K562 (cell line): ENCODE results near the gene TP53BP1. TPM values are rescaled to one million over a fixed set of nuclear protein-coding genes. Genes with fewer than 3 reads are reported as not detected.

Source experiments
- ATAC-seq: fragments of 200-7000 bp; cut with Tn5 transposase; 3 replicates; pipeline ENCODE4 v1.9.1; 2020; ENCODE audit warnings: moderate library complexity
- BruUV-seq: library from RNA; stranded (reverse); fragments of 400-500 nt; replicated peaks from 2 replicates; lab custom pipeline; 2021; lab: Mats Ljungman, UMichigan
- CTCF ChIA-PET: fragments of 300-600 bp; formaldehyde crosslinking; extraction: SDS; loops from one replicate; lab custom pipeline; 2021; ENCODE audit warnings: low intra/inter-chr PET ratio; lab: Yijun Ruan, JAX
- POLR2A ChIA-PET: fragments of 300-600, 350-650 bp; sonication (Branson Sonifier 250); formaldehyde crosslinking; extraction: SDS; loops from one replicate; lab custom pipeline; 2021; ENCODE audit warnings: antibody characterized with exemption, inconsistent platforms; lab: Yijun Ruan, JAX
- DNase-seq, 4 experiments: peaks; one replicate each; pipeline versions ENCODE4 v3.0.0 to v3.0.0-alpha.2; 2011 to 2018; ENCODE audit warnings: low spot score in 3 of 4, mixed read lengths in 3 of 4; ENCODE audit errors: extremely low read depth in 1 of 4
- FAIRE-seq: peaks from 2 replicates; lab custom pipeline; 2011; peaks lifted over from hg19 to GRCh38; lab: Jason Lieb, UNC
- H2AFZ ChIP-seq: 2 replicates; pipeline ENCODE4 v1.6.0; 2011; ENCODE audit warnings: low read depth, low read length, control low read depth, inconsistent platforms
- H3K27ac ChIP-seq: fragments of 200-600 bp; 3 replicates; pipeline ENCODE4 v1.8.0; 2011; ENCODE audit warnings: low read depth, mild to moderate bottlenecking, control low read depth, inconsistent platforms, low read length, moderate library complexity, mixed read lengths; ENCODE audit errors: extremely low read depth
- H3K27me3 ChIP-seq, 2 experiments: fragments of 300-600 bp in 1 of 2; 2 replicates in 1 of 2; 3 replicates in 1 of 2; pipeline versions ENCODE4 v1.6.0 to v1.8.0; 2011; ENCODE audit warnings: inconsistent platforms in 2 of 2, low read length in 2 of 2, mild to moderate bottlenecking in 1 of 2, mixed read lengths in 1 of 2, moderate library complexity in 1 of 2; ENCODE audit not compliant: control insufficient read depth in 2 of 2, insufficient read depth in 2 of 2
- H3K36me3 ChIP-seq: fragments of 300-600 bp; 3 replicates; pipeline ENCODE4 v1.8.0; 2011; ENCODE audit warnings: mild to moderate bottlenecking, low read length, inconsistent platforms; ENCODE audit not compliant: control insufficient read depth, insufficient read depth
- H3K4me1 ChIP-seq, 2 experiments: fragments of 200-600 bp in 1 of 2; replicated peaks in 1 of 2; 2 replicates in 1 of 2; 3 replicates in 1 of 2; pipeline versions ENCODE4 v1.5.1 to v1.8.0; 2011; ENCODE audit warnings: inconsistent platforms in 2 of 2, low read length in 2 of 2, mild to moderate bottlenecking in 1 of 2, mixed read lengths in 1 of 2, moderate library complexity in 1 of 2; ENCODE audit not compliant: control insufficient read depth in 2 of 2, insufficient read depth in 2 of 2
- H3K4me2 ChIP-seq: 2 replicates; pipeline ENCODE4 v1.6.1; 2011; ENCODE audit warnings: low read length, control low read depth, inconsistent platforms, mixed read lengths; ENCODE audit not compliant: insufficient read depth
- H3K4me3 ChIP-seq: fragments of 200-600 bp; sonication (generic), shearing (Covaris generic); 2 replicates; pipeline ENCODE4 v1.5.1; 2016; ENCODE audit warnings: control low read depth, inconsistent platforms
- H3K79me2 ChIP-seq: fragments of 200-600 bp; 3 replicates; pipeline ENCODE4 v1.8.0; 2011; ENCODE audit warnings: low read length, inconsistent platforms; ENCODE audit not compliant: control insufficient read depth, insufficient read depth
- H3K9ac ChIP-seq, 2 experiments: 2 replicates each; pipeline versions ENCODE4 v1.6.0 to v1.6.1; 2011; ENCODE audit warnings: low read depth in 2 of 2, low read length in 2 of 2, control low read depth in 1 of 2, inconsistent platforms in 1 of 2, mild to moderate bottlenecking in 1 of 2, mixed read lengths in 1 of 2; ENCODE audit not compliant: insufficient read depth in 1 of 2
- H3K9me1 ChIP-seq: one replicate; pipeline ENCODE4 v1.6.0; 2011; ENCODE audit warnings: inconsistent platforms, mild to moderate bottlenecking, low read length, moderate library complexity; ENCODE audit not compliant: control insufficient read depth, insufficient read depth
- H3K9me3 ChIP-seq: replicated peaks from 2 replicates; pipeline ENCODE4 v1.5.1; 2011; ENCODE audit warnings: low read depth, low read length, inconsistent platforms; ENCODE audit not compliant: control insufficient read depth, insufficient read depth
- H4K20me1 ChIP-seq: replicated peaks from 2 replicates; pipeline ENCODE4 v1.6.1; 2011; ENCODE audit warnings: low read length, inconsistent platforms, mixed read lengths; ENCODE audit not compliant: control insufficient read depth, insufficient read depth
- ARID2 ChIP-seq: fragments of 450-650 bp; IDR thresholded peaks from 2 replicates; pipeline ENCODE4 v1.6.1; 2017; ENCODE audit warnings: antibody characterized with exemption, mild to moderate bottlenecking
- EP400 ChIP-seq: fragments of 450-650 bp; IDR thresholded peaks from 2 replicates; pipeline ENCODE4 v1.6.1; 2017; ENCODE audit warnings: antibody characterized with exemption, mild to moderate bottlenecking, moderate library complexity
- ETV5 ChIP-seq: sonication (generic); formaldehyde crosslinking; IDR thresholded peaks from 2 replicates; pipeline ENCODE4 v1.4.0; 2020; ENCODE audit warnings: low read depth, mild to moderate bottlenecking, missing genetic modification reagents
- ILK ChIP-seq: fragments of 450-650 bp; IDR thresholded peaks from 2 replicates; pipeline ENCODE4 v1.6.1; 2016; ENCODE audit warnings: missing genetic modification characterization, low read depth, mild to moderate bottlenecking, missing compliant biosample characterization, moderate library complexity, borderline replicate concordance
- KLF6 ChIP-seq: fragments of 250-450 bp; sonication (Bioruptor Pico); IDR thresholded peaks from 2 replicates; pipeline ENCODE4 v1.4.0; 2020; ENCODE audit warnings: mild to moderate bottlenecking, moderate library complexity, borderline replicate concordance
- PCBP2 ChIP-seq: fragments of 200-400 bp; formaldehyde crosslinking; IDR thresholded peaks from 2 replicates; pipeline ENCODE4 v1.6.1; 2018; ENCODE audit warnings: low read length, low read depth, mild to moderate bottlenecking, moderate library complexity; ENCODE audit not compliant: poor library complexity, severe bottlenecking
- PRPF4 ChIP-seq: fragments of 200-400 bp; formaldehyde crosslinking; IDR thresholded peaks from one replicate; pipeline ENCODE4 v1.6.1; 2017; ENCODE audit warnings: low read length, low read depth, mild to moderate bottlenecking; ENCODE audit not compliant: insufficient read depth, poor library complexity, severe bottlenecking
- WGBS: fragments of 100-300 bp; shearing (Covaris generic); methylation state at CpG from one replicate; pipeline ENCODE4 v1.1.6; 2016; ENCODE audit warnings: low coverage, mixed read lengths; ENCODE audit not compliant: insufficient coverage; ENCODE audit errors: missing lambda C conversion rate; 5-methylcytosine and 5-hydroxymethylcytosine counted together
- in situ Hi-C: fragments of 300-500 bp; cut with MboI; formaldehyde crosslinking; loops from 4 replicates; pipeline ENCODE4 v1.15.0; 2018; ENCODE audit warnings: inconsistent platforms, mixed read lengths
- intact Hi-C: fragments of 100-400 bp; cut with micrococcal nuclease; formaldehyde crosslinking; loops from 2 replicates; pipeline ENCODE4 v1.14.2; 2022
- polyA plus RNA-seq, 8 experiments: library from polyadenylated mRNA; depleted of rRNA in 4 of 8; stranded (reverse) in 5 of 8; unstranded in 3 of 8; fragments of >200 nt; fragmentation: Nextera tagmentation in 2 of 8; fragmentation: Illumina TruSeq in 1 of 8; extraction: Ambion mirVana in 2 of 8; extraction: Trizol in 1 of 8; gene quantifications; 2 replicates each; pipeline versions ENCODE4 v1.2.1 to v1.2.3, GENCODE V29; 2011 to 2014; ENCODE audit warnings: inconsistent platforms in 1 of 8, missing spikeins in 1 of 8
- total RNA-seq, 7 experiments: library from RNA; depleted of rRNA in 6 of 7; stranded (reverse); fragments of >200 nt in 6 of 7; fragmentation: Illumina TruSeq in 2 of 7; extraction: Trizol in 2 of 7; gene quantifications; 2 replicates each; pipeline versions ENCODE4 v1.2.1 to v1.2.3, GENCODE V29; 2011 to 2021; ENCODE audit warnings: low replicate concordance in 1 of 7
- TF ChIP-seq, protein P1 (sequence below): sonication (generic); formaldehyde crosslinking; IDR thresholded peaks from 2 replicates; pipeline ENCODE4 v1.8.0; 2022; ENCODE audit warnings: missing genetic modification reagents, mild to moderate bottlenecking, borderline replicate concordance

The TP53BP1 gene
- total and polyA plus RNA-seq, 9 of the 15 experiments (the other 6 are each of a cell fraction or from before 2014, with no cell fraction given): 5.7 to 63.3 (median 30.9) TPM

DNA sequence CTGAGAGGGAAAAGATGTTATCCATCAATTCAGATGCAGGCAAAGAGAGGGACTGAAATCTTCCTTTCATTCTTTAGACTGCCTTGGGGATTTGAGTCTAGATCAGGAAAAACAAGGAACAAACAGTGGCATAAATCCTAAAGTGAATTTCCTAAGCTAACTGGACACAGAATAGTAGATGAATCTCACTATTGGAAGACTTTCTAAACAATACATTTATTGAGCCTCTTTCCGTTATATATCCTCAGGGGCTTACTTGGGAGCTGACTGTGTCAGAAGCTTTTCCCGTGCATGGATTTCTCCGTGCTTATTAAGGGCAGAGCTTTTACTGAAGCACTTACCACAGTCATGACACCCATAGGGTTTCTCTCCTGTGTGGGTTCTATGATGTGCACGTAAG is 132.1 kb downstream of the TP53BP1 start:
- FAIRE-seq: no peak
- intact Hi-C loops (no loop called here), in situ Hi-C loops (no loop called here)
- ChIA-PET POLR2A (interaction anchor here (0.6 to 1.2 kb wide), 3 partner anchors 10 to 86 kb away, joined by 3 read pairs; partner anchors contain the start of gene ZSCAN29), CTCF (no interaction called here)
- H4K20me1 ChIP-seq: no peaks in the 10 kb centered on the region
- no peak for ATAC-seq
- H3K27me3 ChIP-seq: no peaks in the 10 kb centered on the region
- 96% methylated on average over 4 of the region's 4 CpGs for WGBS
- no peak overlapping the region for H3K4me3 ChIP-seq
- peaks cover 22% of the 10 kb centered on the region for H3K9me3 ChIP-seq
- no peak for TF ChIP-seq ILK
- TF ChIP-seq, protein P1, sequence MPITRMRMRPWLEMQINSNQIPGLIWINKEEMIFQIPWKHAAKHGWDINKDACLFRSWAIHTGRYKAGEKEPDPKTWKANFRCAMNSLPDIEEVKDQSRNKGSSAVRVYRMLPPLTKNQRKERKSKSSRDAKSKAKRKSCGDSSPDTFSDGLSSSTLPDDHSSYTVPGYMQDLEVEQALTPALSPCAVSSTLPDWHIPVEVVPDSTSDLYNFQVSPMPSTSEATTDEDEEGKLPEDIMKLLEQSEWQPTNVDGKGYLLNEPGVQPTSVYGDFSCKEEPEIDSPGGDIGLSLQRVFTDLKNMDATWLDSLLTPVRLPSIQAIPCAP (CRISPR knock-in tag): no peak
- no peak for TF ChIP-seq ETV5 (CRISPR knock-in tag)
- no peak for TF ChIP-seq ARID2
- TF ChIP-seq PRPF4: no peak
- no peak for TF ChIP-seq PCBP2
- no peak for TF ChIP-seq EP400
- TF ChIP-seq KLF6 (CRISPR knock-in tag): no peak
- peaks cover 75% of the 10 kb centered on the region for H3K36me3 ChIP-seq
- no peak overlapping the region for H3K27ac ChIP-seq
- H3K9ac ChIP-seq: no peak overlapping the region
- BruUV-seq: no TSS peak
- H3K79me2 ChIP-seq: peaks cover 8% of the 10 kb centered on the region; the same call in 1 of the 3 replicates
- no peaks in the 10 kb centered on the region for H3K9me1 ChIP-seq
- H2AFZ ChIP-seq: no peak overlapping the region
- no peak overlapping the region for H3K4me2 ChIP-seq
- no peak for DNase-seq
- peaks cover 0 to 2% of the 10 kb centered on the region in 2 experiments; a peak in 1 of 5 replicates for H3K4me1 ChIP-seq

Other genes starting within 250 kb of the TP53BP1 start
Only the 7 nearest of the 11 such genes appear.
- 28.6 and 30.0 TPM in 2 replicates for gene ZSCAN29, start 122.1 kb downstream of the TP53BP1 start, total RNA-seq (2014; rRNA removed)
- 20.8 and 21.6 TPM in 2 replicates for gene ZSCAN29, start 122.1 kb downstream of the TP53BP1 start, total RNA-seq (2014; rRNA removed; fragmentation: Illumina TruSeq; extraction: Trizol)
- gene ZSCAN29, start 122.1 kb downstream of the TP53BP1 start, total RNA-seq (2015; rRNA removed; fragmentation: Illumina TruSeq; extraction: Trizol): 26.0 and 28.1 TPM in 2 replicates
- gene ZSCAN29, start 122.1 kb downstream of the TP53BP1 start, total RNA-seq (2021): 24.4 and 28.0 TPM in 2 replicates
- 10.9 and 13.2 TPM in 2 replicates for gene ZSCAN29, start 122.1 kb downstream of the TP53BP1 start, polyA plus RNA-seq (2011; rRNA removed)
- 16.8 and 19.0 TPM in 2 replicates for gene ZSCAN29, start 122.1 kb downstream of the TP53BP1 start, polyA plus RNA-seq (2014; fragmentation: Illumina TruSeq; extraction: Trizol)
- 1 to 10 TPM; 2.5 to 2.7 TPM for gene ZSCAN29, start 122.1 kb downstream of the TP53BP1 start, polyA plus RNA-seq (2014; fragmentation: Nextera tagmentation; extraction: Ambion mirVana)
- 19.3 and 19.7 TPM in 2 replicates for gene ZSCAN29, start 122.1 kb downstream of the TP53BP1 start, polyA plus RNA-seq (2014; rRNA removed)
- gene TUBGCP4, start 122.1 kb downstream of the TP53BP1 start, total RNA-seq (2014; rRNA removed): 29.6 and 33.3 TPM in 2 replicates
- 27.9 and 29.4 TPM in 2 replicates for gene TUBGCP4, start 122.1 kb downstream of the TP53BP1 start, total RNA-seq (2014; rRNA removed; fragmentation: Illumina TruSeq; extraction: Trizol)
- gene TUBGCP4, start 122.1 kb downstream of the TP53BP1 start, total RNA-seq (2015; rRNA removed; fragmentation: Illumina TruSeq; extraction: Trizol): 26.5 and 29.5 TPM in 2 replicates
- 50.2 and 52.1 TPM in 2 replicates for gene TUBGCP4, start 122.1 kb downstream of the TP53BP1 start, total RNA-seq (2021)
- gene TUBGCP4, start 122.1 kb downstream of the TP53BP1 start, polyA plus RNA-seq (2011; rRNA removed): 30.6 and 40.2 TPM in 2 replicates
- gene TUBGCP4, start 122.1 kb downstream of the TP53BP1 start, polyA plus RNA-seq (2014; fragmentation: Illumina TruSeq; extraction: Trizol): 34.7 and 40.1 TPM in 2 replicates
- 10 to 100 TPM; 10.7 to 13.1 TPM for gene TUBGCP4, start 122.1 kb downstream of the TP53BP1 start, polyA plus RNA-seq (2014; fragmentation: Nextera tagmentation; extraction: Ambion mirVana)
- gene TUBGCP4, start 122.1 kb downstream of the TP53BP1 start, polyA plus RNA-seq (2014; rRNA removed): 31.1 and 31.3 TPM in 2 replicates
- gene MAP1A, start 24.5 kb upstream of the TP53BP1 start, total RNA-seq (2014; rRNA removed): 9.4 and 11.8 TPM in 2 replicates
- 6.9 and 7.3 TPM in 2 replicates for gene MAP1A, start 24.5 kb upstream of the TP53BP1 start, total RNA-seq (2014; rRNA removed; fragmentation: Illumina TruSeq; extraction: Trizol)
- 7.6 and 9.0 TPM in 2 replicates for gene MAP1A, start 24.5 kb upstream of the TP53BP1 start, total RNA-seq (2015; rRNA removed; fragmentation: Illumina TruSeq; extraction: Trizol)
- gene MAP1A, start 24.5 kb upstream of the TP53BP1 start, total RNA-seq (2021): 18.6 and 20.3 TPM in 2 replicates
- gene MAP1A, start 24.5 kb upstream of the TP53BP1 start, polyA plus RNA-seq (2011; rRNA removed): 4.3 and 7.0 TPM in 2 replicates
- gene MAP1A, start 24.5 kb upstream of the TP53BP1 start, polyA plus RNA-seq (2014; fragmentation: Illumina TruSeq; extraction: Trizol): 12.5 and 13.4 TPM in 2 replicates
- gene MAP1A, start 24.5 kb upstream of the TP53BP1 start, polyA plus RNA-seq (2014; fragmentation: Nextera tagmentation; extraction: Ambion mirVana): 1 to 10 TPM; 2.0 to 5.6 TPM
- 4.4 and 4.7 TPM in 2 replicates for gene MAP1A, start 24.5 kb upstream of the TP53BP1 start, polyA plus RNA-seq (2014; rRNA removed)
- 15.6 and 20.2 TPM in 2 replicates for gene PPIP5K1, start 97.1 kb upstream of the TP53BP1 start, total RNA-seq (2014; rRNA removed)
- gene PPIP5K1, start 97.1 kb upstream of the TP53BP1 start, total RNA-seq (2014; rRNA removed; fragmentation: Illumina TruSeq; extraction: Trizol): 31.2 and 34.0 TPM in 2 replicates
- 32.1 and 35.1 TPM in 2 replicates for gene PPIP5K1, start 97.1 kb upstream of the TP53BP1 start, total RNA-seq (2015; rRNA removed; fragmentation: Illumina TruSeq; extraction: Trizol)
- gene PPIP5K1, start 97.1 kb upstream of the TP53BP1 start, total RNA-seq (2021): 48.4 and 52.2 TPM in 2 replicates
- gene PPIP5K1, start 97.1 kb upstream of the TP53BP1 start, polyA plus RNA-seq (2011; rRNA removed): 54.5 and 74.6 TPM in 2 replicates
- gene PPIP5K1, start 97.1 kb upstream of the TP53BP1 start, polyA plus RNA-seq (2014; fragmentation: Illumina TruSeq; extraction: Trizol): 35.6 and 37.0 TPM in 2 replicates
- gene PPIP5K1, start 97.1 kb upstream of the TP53BP1 start, polyA plus RNA-seq (2014; fragmentation: Nextera tagmentation; extraction: Ambion mirVana): 10 to 100 TPM in 1 of 2 experiments, 1 to 10 TPM in 1; 2.5 to 10.8 TPM
- gene PPIP5K1, start 97.1 kb upstream of the TP53BP1 start, polyA plus RNA-seq (2014; rRNA removed): 40.6 and 56.4 TPM in 2 replicates
- 4.3 and 4.8 TPM in 2 replicates for gene CKMT1B, start 100.9 kb upstream of the TP53BP1 start, total RNA-seq (2014; rRNA removed)
- 3.3 and 4.3 TPM in 2 replicates for gene CKMT1B, start 100.9 kb upstream of the TP53BP1 start, total RNA-seq (2014; rRNA removed; fragmentation: Illumina TruSeq; extraction: Trizol)
- gene CKMT1B, start 100.9 kb upstream of the TP53BP1 start, total RNA-seq (2015; rRNA removed; fragmentation: Illumina TruSeq; extraction: Trizol): 3.2 and 4.8 TPM in 2 replicates
- 5.5 and 8.7 TPM in 2 replicates for gene CKMT1B, start 100.9 kb upstream of the TP53BP1 start, total RNA-seq (2021)
- gene CKMT1B, start 100.9 kb upstream of the TP53BP1 start, polyA plus RNA-seq (2011; rRNA removed): 2.5 and 4.1 TPM in 2 replicates
- gene CKMT1B, start 100.9 kb upstream of the TP53BP1 start, polyA plus RNA-seq (2014; fragmentation: Illumina TruSeq; extraction: Trizol): 10.6 and 17.0 TPM in 2 replicates
- 1 to 10 TPM; 5.0 to 10.0 TPM for gene CKMT1B, start 100.9 kb upstream of the TP53BP1 start, polyA plus RNA-seq (2014; fragmentation: Nextera tagmentation; extraction: Ambion mirVana)
- 6.0 and 7.3 TPM in 2 replicates for gene CKMT1B, start 100.9 kb upstream of the TP53BP1 start, polyA plus RNA-seq (2014; rRNA removed)
- gene STRC, start 125.6 kb upstream of the TP53BP1 start, total RNA-seq (2014; rRNA removed): not detected in 2 replicates
- not detected in 2 replicates for gene STRC, start 125.6 kb upstream of the TP53BP1 start, total RNA-seq (2014; rRNA removed; fragmentation: Illumina TruSeq; extraction: Trizol)
- not detected in 2 replicates for gene STRC, start 125.6 kb upstream of the TP53BP1 start, total RNA-seq (2015; rRNA removed; fragmentation: Illumina TruSeq; extraction: Trizol)
- not detected in 2 replicates for gene STRC, start 125.6 kb upstream of the TP53BP1 start, total RNA-seq (2021)
- 0.01 and 0.04 TPM in 2 replicates for gene STRC, start 125.6 kb upstream of the TP53BP1 start, polyA plus RNA-seq (2011; rRNA removed)
- 0.08 TPM in 1 of 2 replicates, not detected in the other for gene STRC, start 125.6 kb upstream of the TP53BP1 start, polyA plus RNA-seq (2014; fragmentation: Illumina TruSeq; extraction: Trizol)
- gene STRC, start 125.6 kb upstream of the TP53BP1 start, polyA plus RNA-seq (2014; fragmentation: Nextera tagmentation; extraction: Ambion mirVana): not detected
- gene STRC, start 125.6 kb upstream of the TP53BP1 start, polyA plus RNA-seq (2014; rRNA removed): 0.04 TPM in 1 of 2 replicates, not detected in the other
- 0.59 and 1.4 TPM in 2 replicates for gene CATSPER2, start 155.7 kb upstream of the TP53BP1 start, total RNA-seq (2014; rRNA removed)
- 3.7 and 5.2 TPM in 2 replicates for gene CATSPER2, start 155.7 kb upstream of the TP53BP1 start, total RNA-seq (2014; rRNA removed; fragmentation: Illumina TruSeq; extraction: Trizol)
- gene CATSPER2, start 155.7 kb upstream of the TP53BP1 start, total RNA-seq (2015; rRNA removed; fragmentation: Illumina TruSeq; extraction: Trizol): 2.7 and 4.1 TPM in 2 replicates
- 3.7 and 3.8 TPM in 2 replicates for gene CATSPER2, start 155.7 kb upstream of the TP53BP1 start, total RNA-seq (2021)
- 6.2 and 11.5 TPM in 2 replicates for gene CATSPER2, start 155.7 kb upstream of the TP53BP1 start, polyA plus RNA-seq (2011; rRNA removed)
- gene CATSPER2, start 155.7 kb upstream of the TP53BP1 start, polyA plus RNA-seq (2014; fragmentation: Illumina TruSeq; extraction: Trizol): 3.7 and 4.3 TPM in 2 replicates
- 1 to 10 TPM; 1.0 to 1.8 TPM for gene CATSPER2, start 155.7 kb upstream of the TP53BP1 start, polyA plus RNA-seq (2014; fragmentation: Nextera tagmentation; extraction: Ambion mirVana)
- 4.9 and 8.5 TPM in 2 replicates for gene CATSPER2, start 155.7 kb upstream of the TP53BP1 start, polyA plus RNA-seq (2014; rRNA removed)